GM10266 (cell line): ENCODE results near the gene RIPOR2.

Experiments used
- DNase-seq: peaks from one replicate; pipeline ENCODE4 v3.0.0; 2012; ENCODE audit errors: extremely low spot score
- TF ChIP-seq, protein P1 (sequence below): IDR thresholded peaks from 2 replicates; pipeline ENCODE4 v1.5.1; 2012; ENCODE audit warnings: mild to moderate bottlenecking, low read depth; ENCODE audit not compliant: control insufficient read depth, insufficient read depth; ENCODE audit errors: missing control alignments

The RIPOR2 gene

DNA sequence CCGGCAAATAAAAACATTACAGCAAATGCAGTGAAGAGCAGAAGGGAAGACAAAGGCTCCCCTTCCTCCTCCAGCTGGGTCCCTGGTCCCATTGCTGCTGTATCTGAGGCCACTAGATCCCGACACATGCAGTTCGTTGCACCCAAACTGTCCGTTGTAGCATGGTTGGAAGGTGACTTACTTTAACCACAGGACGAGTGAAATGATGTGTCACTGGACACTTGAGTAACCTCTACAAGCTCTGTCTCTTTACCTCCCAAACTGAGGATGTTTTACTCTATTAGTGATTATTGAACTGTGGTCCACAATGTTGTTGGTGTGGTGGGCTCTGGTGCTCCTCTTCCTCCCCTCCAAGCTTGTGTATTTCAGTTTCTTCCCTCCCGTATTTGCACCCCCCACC is 90.9 kb downstream of the RIPOR2 start:
- TF ChIP-seq, protein P1, sequence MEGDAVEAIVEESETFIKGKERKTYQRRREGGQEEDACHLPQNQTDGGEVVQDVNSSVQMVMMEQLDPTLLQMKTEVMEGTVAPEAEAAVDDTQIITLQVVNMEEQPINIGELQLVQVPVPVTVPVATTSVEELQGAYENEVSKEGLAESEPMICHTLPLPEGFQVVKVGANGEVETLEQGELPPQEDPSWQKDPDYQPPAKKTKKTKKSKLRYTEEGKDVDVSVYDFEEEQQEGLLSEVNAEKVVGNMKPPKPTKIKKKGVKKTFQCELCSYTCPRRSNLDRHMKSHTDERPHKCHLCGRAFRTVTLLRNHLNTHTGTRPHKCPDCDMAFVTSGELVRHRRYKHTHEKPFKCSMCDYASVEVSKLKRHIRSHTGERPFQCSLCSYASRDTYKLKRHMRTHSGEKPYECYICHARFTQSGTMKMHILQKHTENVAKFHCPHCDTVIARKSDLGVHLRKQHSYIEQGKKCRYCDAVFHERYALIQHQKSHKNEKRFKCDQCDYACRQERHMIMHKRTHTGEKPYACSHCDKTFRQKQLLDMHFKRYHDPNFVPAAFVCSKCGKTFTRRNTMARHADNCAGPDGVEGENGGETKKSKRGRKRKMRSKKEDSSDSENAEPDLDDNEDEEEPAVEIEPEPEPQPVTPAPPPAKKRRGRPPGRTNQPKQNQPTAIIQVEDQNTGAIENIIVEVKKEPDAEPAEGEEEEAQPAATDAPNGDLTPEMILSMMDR = no peak
- DNase-seq = peak; percentile 15

DNA sequence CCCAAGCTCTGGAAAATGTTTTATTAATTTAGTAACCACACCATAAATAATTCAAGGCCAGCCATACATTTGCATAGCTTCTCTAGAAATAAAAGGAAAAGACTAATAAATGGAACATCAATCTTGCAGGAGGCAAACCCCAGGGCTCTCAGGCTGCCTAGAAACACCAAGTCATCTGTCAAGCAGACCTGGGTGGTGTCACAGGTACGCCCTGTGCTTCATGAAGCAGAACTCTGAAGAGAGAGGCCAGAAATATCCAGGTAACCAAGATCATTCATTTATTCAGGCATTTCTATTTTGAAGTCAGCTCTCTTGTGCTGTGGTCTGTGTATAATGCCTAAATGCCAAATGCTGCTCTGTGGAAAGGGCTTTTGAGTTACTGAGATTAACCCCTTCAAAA is 91.7 kb downstream of the RIPOR2 start:
- TF ChIP-seq, protein P1 = no peak
- DNase-seq = no peak

DNA sequence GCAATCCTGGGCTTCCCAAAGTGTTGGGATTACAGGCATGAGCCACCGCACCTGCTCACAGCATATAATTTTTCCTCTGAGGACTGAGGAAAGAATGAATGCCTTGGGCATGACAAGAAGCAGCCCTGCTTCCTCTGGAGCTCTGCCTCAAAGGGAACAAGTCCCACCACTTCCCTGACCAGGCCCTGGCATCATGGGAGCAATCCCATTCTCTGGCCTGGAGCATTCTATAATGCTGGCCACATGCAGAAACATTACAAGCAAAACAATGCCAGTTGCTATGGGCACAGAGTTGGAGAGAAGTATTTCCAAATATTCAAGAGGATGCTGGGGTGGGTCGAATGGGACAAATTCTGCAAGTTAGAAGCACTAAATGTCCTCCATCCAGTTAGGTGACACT is 95.6 kb downstream of the RIPOR2 start:
- no peak for DNase-seq
- TF ChIP-seq, protein P1 = no peak

DNA sequence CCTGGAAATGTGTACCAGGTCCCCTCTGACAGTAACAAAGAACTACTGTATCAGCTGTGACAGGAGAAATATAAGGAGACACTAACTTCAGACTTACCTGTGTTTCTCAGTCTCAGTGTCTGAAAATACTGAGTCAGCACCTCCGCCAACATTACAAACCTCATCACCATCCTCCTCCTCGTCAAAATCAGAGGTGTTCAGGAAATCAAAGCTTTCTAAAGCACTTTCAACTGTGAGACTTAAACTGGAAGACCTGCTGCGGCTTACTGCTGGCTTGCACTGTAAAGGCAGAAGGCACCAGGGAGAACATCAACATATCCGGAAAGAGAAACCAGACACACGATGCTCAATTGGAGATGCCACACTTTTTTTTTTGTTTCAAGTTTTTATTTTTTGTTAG is 96.8 kb downstream of the RIPOR2 start:
- no peak for DNase-seq
- TF ChIP-seq, protein P1 = no peak

DNA sequence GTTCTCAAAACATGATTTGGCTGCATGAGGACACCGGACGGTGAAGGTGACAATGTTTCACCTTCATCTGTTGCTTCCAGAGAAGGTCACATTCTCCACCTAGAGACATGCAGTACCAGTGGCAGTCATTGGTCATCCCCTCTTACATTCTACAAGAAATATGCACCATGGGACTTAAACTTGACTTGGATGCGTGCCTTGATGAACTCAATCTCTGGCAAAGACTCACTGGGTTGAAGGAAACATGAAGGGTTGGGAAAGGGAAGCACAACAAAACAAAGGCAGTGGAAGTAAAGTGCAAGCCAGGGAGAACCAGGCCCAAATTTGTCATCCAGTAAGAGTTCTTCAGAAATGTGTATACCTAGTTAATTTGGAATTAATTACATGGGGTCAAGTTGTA is 97.7 kb downstream of the RIPOR2 start:
- TF ChIP-seq, protein P1 = no peak

DNA sequence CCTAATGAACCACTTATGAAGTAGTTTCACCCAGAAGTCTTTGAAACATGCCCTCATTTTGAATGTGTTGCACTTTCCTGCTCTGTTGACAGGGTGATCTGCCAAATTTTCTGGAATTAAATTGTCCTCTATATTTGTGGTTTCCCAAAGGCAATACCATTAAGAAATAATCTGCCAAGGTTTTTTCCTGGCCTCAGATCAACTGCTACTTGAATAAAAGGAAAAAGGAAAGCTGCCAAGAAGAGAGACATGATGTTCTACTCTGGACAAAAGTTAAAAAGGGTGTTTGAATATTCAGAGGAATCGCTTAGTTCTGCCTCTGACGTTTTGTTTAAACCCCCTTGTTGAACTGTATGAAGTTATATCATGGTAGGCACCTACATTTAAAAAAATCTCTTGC is 99.7 kb downstream of the RIPOR2 start:
- no peak for DNase-seq
- TF ChIP-seq, protein P1 = no peak

More for the DNA sequence above, 97.7 kb downstream of the RIPOR2 start:
- no peak for DNase-seq

DNA sequence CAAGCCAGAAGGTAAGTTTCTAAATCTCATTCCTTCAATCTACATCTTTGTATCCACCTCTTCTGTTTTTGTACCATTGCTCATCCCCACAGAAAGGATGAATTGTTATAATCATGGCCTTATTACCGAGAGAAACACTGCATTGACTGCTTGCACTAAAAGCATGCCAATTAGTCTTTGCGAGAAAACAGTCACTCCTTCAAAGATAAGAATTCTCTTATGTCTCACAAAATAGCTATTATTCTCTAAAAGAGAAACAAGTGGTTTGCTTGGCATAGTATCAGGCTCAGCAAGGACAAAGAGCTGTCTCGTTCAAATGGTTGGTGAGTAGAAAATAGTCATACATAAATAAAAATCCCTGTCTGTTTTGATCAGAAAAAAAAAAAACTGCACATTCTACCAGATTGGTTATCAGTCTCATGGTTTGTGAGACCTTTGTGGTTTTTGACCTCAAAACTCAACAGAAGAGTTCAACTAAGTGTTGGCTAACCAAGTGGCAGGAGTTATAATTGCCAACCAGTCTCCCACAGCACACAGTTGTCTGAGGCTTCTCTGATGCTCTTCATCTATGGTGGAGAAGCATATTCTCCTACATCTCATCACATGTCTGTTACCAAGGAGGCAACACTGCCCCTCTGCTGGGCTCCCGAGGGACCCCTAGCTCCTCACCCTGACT is 101.9 kb downstream of the RIPOR2 start:
- TF ChIP-seq, protein P1 = no peak
- DNase-seq = no peak
